Keratinocyte (primary cell): ENCODE data around the gene CYP4F11. TPM values are rescaled to one million over a fixed set of nuclear protein-coding genes. Genes with fewer than 3 reads are reported as not detected.

Experiments used
- DNase-seq: peaks from one replicate; pipeline ENCODE4 v3.0.0-alpha.2; 2011; ENCODE audit warnings: low read depth, missing footprints, low spot score
- FAIRE-seq: peaks from 2 replicates; lab custom pipeline; 2011; peaks lifted over from hg19 to GRCh38; lab: Jason Lieb, UNC
- H2AFZ ChIP-seq: 2 replicates; pipeline ENCODE4 v1.6.0; 2012; ENCODE audit warnings: low read length, control low read depth, inconsistent platforms; ENCODE audit not compliant: control insufficient read depth
- H3K27ac ChIP-seq: 2 replicates; pipeline ENCODE4 v1.5.1; 2011; ENCODE audit warnings: low read length; ENCODE audit not compliant: control insufficient read depth, insufficient read depth
- H3K27me3 ChIP-seq: 3 replicates; pipeline ENCODE4 v1.6.0; 2011; ENCODE audit warnings: low read length; ENCODE audit not compliant: control insufficient read depth, insufficient read depth; ENCODE audit errors: extremely low read depth
- H3K36me3 ChIP-seq, 2 experiments: 2 replicates in 1 of 2; 3 replicates in 1 of 2; pipeline ENCODE4 v1.5.1; 2011; ENCODE audit warnings: low read length in 2 of 2, mild to moderate bottlenecking in 1 of 2; ENCODE audit not compliant: control insufficient read depth in 2 of 2, insufficient read depth in 2 of 2; ENCODE audit errors: extremely low read depth in 1 of 2
- H3K4me1 ChIP-seq: 3 replicates; pipeline ENCODE4 v1.5.1; 2011; ENCODE audit warnings: low read length; ENCODE audit not compliant: control insufficient read depth, insufficient read depth; ENCODE audit errors: extremely low read depth
- H3K4me2 ChIP-seq: 3 replicates; pipeline ENCODE4 v1.6.0; 2011; ENCODE audit warnings: low read depth, low read length; ENCODE audit not compliant: control insufficient read depth, insufficient read depth; ENCODE audit errors: extremely low read depth
- H3K4me3 ChIP-seq, 3 experiments: fragments of 200-600 bp in 1 of 3; sonication (generic) in 1 of 3; 2 replicates in 2 of 3; 3 replicates in 1 of 3; pipeline ENCODE4 v1.5.1; 2011 to 2016; ENCODE audit warnings: low read length in 3 of 3, mild to moderate bottlenecking in 3 of 3, control low read depth in 2 of 3, inconsistent platforms in 1 of 3, low read depth in 1 of 3, mixed read lengths in 1 of 3, mixed run types in 1 of 3, moderate library complexity in 1 of 3; ENCODE audit not compliant: control insufficient read depth in 2 of 3, insufficient read depth in 2 of 3; ENCODE audit errors: extremely low read depth in 1 of 3
- H3K79me2 ChIP-seq: 2 replicates; pipeline ENCODE4 v1.6.0; 2012; ENCODE audit warnings: low read length; ENCODE audit not compliant: control insufficient read depth, insufficient read depth
- H3K9ac ChIP-seq: 3 replicates; pipeline ENCODE4 v1.6.0; 2011; ENCODE audit warnings: low read length; ENCODE audit not compliant: control insufficient read depth, insufficient read depth; ENCODE audit errors: extremely low read depth
- H3K9me1 ChIP-seq: 3 replicates; pipeline ENCODE4 v1.6.0; 2011; ENCODE audit warnings: low read length; ENCODE audit not compliant: control insufficient read depth, insufficient read depth; ENCODE audit errors: extremely low read depth
- H3K9me3 ChIP-seq: 2 replicates; pipeline ENCODE4 v1.5.1; 2012; ENCODE audit warnings: low read depth, low read length; ENCODE audit not compliant: control insufficient read depth
- H4K20me1 ChIP-seq: 3 replicates; pipeline ENCODE4 v1.6.0; 2011; ENCODE audit warnings: low read length; ENCODE audit not compliant: control insufficient read depth, insufficient read depth; ENCODE audit errors: extremely low read depth
- EZH2 ChIP-seq: IDR thresholded peaks from one replicate; pipeline ENCODE4 v1.6.1; 2012; ENCODE audit warnings: inconsistent platforms, mild to moderate bottlenecking, low read length, moderate library complexity
- dilution Hi-C: fragments of 300-500 bp; cut with MboI; formaldehyde crosslinking; loops from one replicate; pipeline ENCODE4 v1.7.0; 2020; ENCODE audit warnings: low sequenced_read_pairs; ENCODE audit not compliant: extremely low pct_ligation_motif_present
- polyA plus RNA-seq, 5 experiments: library from polyadenylated mRNA; depleted of rRNA in 3 of 5; stranded (reverse) in 3 of 5; stranded (forward) in 1 of 5; unstranded in 1 of 5; fragments of >200 nt; gene quantifications; 1 replicate in 1 of 5; 2 replicates in 3 of 5; 3 replicates in 1 of 5; pipeline versions ENCODE4 v1.2.1 to v1.2.3, GENCODE V29; 2011 to 2012; ENCODE audit warnings: missing spikeins in 2 of 5, low read depth in 1 of 5, low replicate concordance in 1 of 5
- TF ChIP-seq, protein P1 (sequence below), 3 experiments: IDR thresholded peaks in 1 of 3; conservative IDR thresholded peaks in 1 of 3; optimal IDR thresholded peaks in 1 of 3; 2 replicates in 2 of 3; 3 replicates in 1 of 3; pipeline versions ENCODE3 to v1.5.1; 2011; ENCODE audit warnings: low read length in 3 of 3, mild to moderate bottlenecking in 3 of 3, moderate library complexity in 2 of 3, control low read depth in 1 of 3, inconsistent platforms in 1 of 3; ENCODE audit not compliant: insufficient read depth in 2 of 3; ENCODE audit errors: extremely low read depth in 1 of 3

CYP4F11 gene
- polyA plus RNA-seq, 1 donor (not counting 4 experiments of a cell fraction or from before 2014, with no cell fraction given), result 3.6 TPM

DNA sequence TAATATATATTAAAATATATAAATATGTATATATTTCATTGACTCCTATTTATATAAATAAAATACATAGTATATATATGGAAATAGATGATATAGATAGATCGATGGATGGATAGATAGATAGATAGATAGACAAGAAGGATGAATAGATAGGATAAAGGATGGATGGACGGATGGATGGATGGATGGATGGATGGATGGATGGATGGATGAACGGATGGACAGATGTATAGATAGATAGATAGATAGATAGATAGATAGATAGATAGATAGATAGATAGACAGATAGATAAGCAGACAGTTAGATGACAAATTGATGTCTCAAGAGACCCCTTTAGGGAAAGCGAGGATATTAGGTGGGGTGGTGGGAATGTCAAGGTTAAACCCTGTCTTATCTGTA lies 15.1 kb downstream of the CYP4F11 start:
- Histone ChIP-seq H3K36me3 (peaks cover 0 to 6% of the 10 kb centered on the region in 2 experiments), H3K27me3 (no peaks in the 10 kb centered on the region), H3K4me3 (no peak overlapping the region), H3K4me2 (no peak overlapping the region), H3K4me1 (no peaks in the 10 kb centered on the region), H4K20me1 (no peaks in the 10 kb centered on the region), H3K9ac (no peak overlapping the region), H3K9me3 (no peaks in the 10 kb centered on the region), H3K27ac (no peak overlapping the region), H2AFZ (no peak overlapping the region), H3K79me2 (no peaks in the 10 kb centered on the region), H3K9me1 (no peaks in the 10 kb centered on the region)
- DNase-seq, result no peak
- dilution Hi-C loops, result no loop called here
- no peak for TF ChIP-seq EZH2
- TF ChIP-seq, protein P1, sequence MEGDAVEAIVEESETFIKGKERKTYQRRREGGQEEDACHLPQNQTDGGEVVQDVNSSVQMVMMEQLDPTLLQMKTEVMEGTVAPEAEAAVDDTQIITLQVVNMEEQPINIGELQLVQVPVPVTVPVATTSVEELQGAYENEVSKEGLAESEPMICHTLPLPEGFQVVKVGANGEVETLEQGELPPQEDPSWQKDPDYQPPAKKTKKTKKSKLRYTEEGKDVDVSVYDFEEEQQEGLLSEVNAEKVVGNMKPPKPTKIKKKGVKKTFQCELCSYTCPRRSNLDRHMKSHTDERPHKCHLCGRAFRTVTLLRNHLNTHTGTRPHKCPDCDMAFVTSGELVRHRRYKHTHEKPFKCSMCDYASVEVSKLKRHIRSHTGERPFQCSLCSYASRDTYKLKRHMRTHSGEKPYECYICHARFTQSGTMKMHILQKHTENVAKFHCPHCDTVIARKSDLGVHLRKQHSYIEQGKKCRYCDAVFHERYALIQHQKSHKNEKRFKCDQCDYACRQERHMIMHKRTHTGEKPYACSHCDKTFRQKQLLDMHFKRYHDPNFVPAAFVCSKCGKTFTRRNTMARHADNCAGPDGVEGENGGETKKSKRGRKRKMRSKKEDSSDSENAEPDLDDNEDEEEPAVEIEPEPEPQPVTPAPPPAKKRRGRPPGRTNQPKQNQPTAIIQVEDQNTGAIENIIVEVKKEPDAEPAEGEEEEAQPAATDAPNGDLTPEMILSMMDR (optimal IDR thresholded peaks at IDR 0.05 in 1 of 3, IDR thresholded peaks at IDR 0.05 in 1 of 3, conservative IDR thresholded peaks at IDR 0.05 in 1 of 3; ENCODE audit: extremely low read depth in 1 of 3, insufficient read depth in 2 of 3, low read length in 3 of 3), result no peak
- FAIRE-seq, result no peak

DNA sequence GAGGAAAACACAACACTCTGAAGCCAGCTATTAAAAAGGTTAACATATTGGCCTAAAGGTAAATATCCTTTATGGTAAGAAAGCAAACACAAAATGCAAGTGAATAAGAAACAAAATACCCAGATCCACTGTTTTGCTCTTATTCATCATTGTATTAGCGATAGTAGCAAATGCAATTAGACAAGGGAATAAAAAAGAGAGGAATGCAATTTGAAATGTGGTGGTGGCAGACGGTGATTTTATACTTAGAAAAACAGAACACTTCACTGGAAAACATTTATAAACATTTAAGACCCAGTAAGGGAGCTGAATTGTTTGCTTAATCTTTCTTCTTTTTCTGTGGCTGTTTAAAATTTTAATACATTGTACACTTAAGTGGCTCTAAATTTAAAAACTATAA lies 19.2 kb downstream of the CYP4F11 start:
- no peak overlapping the region for H3K9ac ChIP-seq
- DNase-seq (no peak), FAIRE-seq (no peak)
- no peak overlapping the region for H3K4me2 ChIP-seq
- no peaks in the 10 kb centered on the region for H3K79me2 ChIP-seq
- H3K9me1 ChIP-seq, result no peaks in the 10 kb centered on the region
- H3K4me1 ChIP-seq, result no peaks in the 10 kb centered on the region
- H4K20me1 ChIP-seq, result no peaks in the 10 kb centered on the region
- TF ChIP-seq EZH2, result no peak
- TF ChIP-seq, protein P1 (optimal IDR thresholded peaks at IDR 0.05 in 1 of 3, IDR thresholded peaks at IDR 0.05 in 1 of 3, conservative IDR thresholded peaks at IDR 0.05 in 1 of 3; ENCODE audit: extremely low read depth in 1 of 3, insufficient read depth in 2 of 3, low read length in 3 of 3), result no peak
- H3K27ac ChIP-seq, result no peak overlapping the region
- peaks cover 9% of the 10 kb centered on the region for H3K27me3 ChIP-seq
- dilution Hi-C loops, result no loop called here
- no peaks in the 10 kb centered on the region for H3K9me3 ChIP-seq
- no peak overlapping the region for H3K4me3 ChIP-seq
- H2AFZ ChIP-seq, result no peak overlapping the region
- peaks cover 0 to 2% of the 10 kb centered on the region in 2 experiments for H3K36me3 ChIP-seq
